Nephron (organoid): ENCODE data around the gene TUBB4B.

Experiments used
- H3K27ac Mint-ChIP-seq, 3 experiments: 2 replicates each; pipeline ENCODE4 v1.8.0; 2020; ENCODE audit warnings: mixed read lengths in 3 of 3, mild to moderate bottlenecking in 2 of 3, moderate library complexity in 1 of 3
- H3K27me3 Mint-ChIP-seq: 2 replicates; pipeline ENCODE4 v1.8.0; 2021; ENCODE audit warnings: low read depth, mild to moderate bottlenecking, moderate library complexity, mixed read lengths
- H3K36me3 Mint-ChIP-seq: 2 replicates; pipeline ENCODE4 v1.8.0; 2020; ENCODE audit warnings: low read depth, mixed read lengths
- H3K4me1 Mint-ChIP-seq: 2 replicates; pipeline ENCODE4 v1.8.0; 2020; ENCODE audit warnings: mixed read lengths
- H3K4me3 Mint-ChIP-seq, 3 experiments: 2 replicates each; pipeline ENCODE4 v1.8.0; 2020; ENCODE audit warnings: mild to moderate bottlenecking in 3 of 3, mixed read lengths in 3 of 3, moderate library complexity in 2 of 3
- H3K9me3 Mint-ChIP-seq: 2 replicates; pipeline ENCODE4 v1.8.0; 2020; ENCODE audit warnings: mixed read lengths
- TF ChIP-seq, protein P1 (sequence below), 3 experiments: fragments of 200-600 bp; sonication (generic); IDR thresholded peaks; one replicate each; pipeline ENCODE4 v1.5.0; 2021; ENCODE audit warnings: antibody characterized with exemption in 3 of 3; ENCODE audit not compliant: unreplicated experiment in 3 of 3

TUBB4B gene

DNA sequence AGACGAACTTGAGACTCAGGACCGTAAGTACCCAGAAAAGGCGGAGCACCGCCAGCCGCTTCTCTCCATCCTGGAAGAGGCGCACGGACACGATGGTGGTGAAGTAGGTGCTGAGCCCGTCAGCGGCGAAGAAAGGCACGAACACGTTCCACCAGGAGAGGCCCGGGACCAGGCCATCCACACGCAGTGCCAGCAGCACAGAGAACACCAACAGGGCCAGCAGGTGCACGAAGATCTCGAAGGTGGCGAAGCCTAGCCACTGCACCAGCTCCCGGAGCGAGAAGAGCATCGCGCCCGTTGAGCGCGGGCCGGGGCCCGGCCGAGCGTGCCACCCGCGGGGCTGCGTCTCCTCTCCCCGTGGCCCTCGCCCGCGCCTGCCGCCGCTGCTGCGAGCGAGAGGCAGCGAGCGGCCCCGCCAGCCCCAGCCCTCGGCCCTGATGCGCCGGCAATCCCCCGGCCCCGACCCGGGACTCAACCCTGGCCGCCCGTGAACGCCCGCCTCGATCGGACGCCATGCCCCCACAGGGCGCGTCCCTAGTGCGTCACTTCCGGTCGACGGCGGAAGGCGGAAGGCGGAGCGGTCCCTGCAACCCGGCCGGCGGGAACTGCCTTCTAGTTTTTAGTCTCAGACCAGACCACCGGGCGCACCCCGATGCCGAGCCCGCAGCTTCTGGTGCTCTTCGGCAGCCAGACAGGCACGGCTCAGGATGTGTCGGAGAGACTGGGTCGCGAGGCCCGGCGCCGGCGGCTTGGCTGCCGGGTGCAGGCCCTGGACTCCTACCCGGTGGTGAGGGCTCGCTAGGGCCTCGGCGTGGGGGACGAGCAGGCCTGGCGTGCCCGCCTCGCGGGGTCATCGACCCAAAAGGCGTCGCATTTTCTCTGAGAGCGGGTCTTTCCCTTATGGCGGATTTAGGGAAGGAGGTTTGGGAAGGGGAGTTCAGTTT lies 35.7 kb upstream of the TUBB4B start, which contains the start of the genes NDOR1 and TMEM203:
NDOR1 (plus strand) TSS at position 575 of the 944 bp plus-strand sequence; CDS start at position 653, 78 bp downstream.
TMEM203 (minus strand) TSS at position 523 of the 944 bp plus-strand sequence; CDS start at position 289, 234 bp downstream.
- Mint-ChIP-seq H3K4me1 (peaks cover 18% of the 10 kb centered on the region), H3K9me3 (no peaks in the 10 kb centered on the region), H3K27me3 (peaks cover 4% of the 10 kb centered on the region), H3K36me3 (peaks cover 9% of the 10 kb centered on the region), H3K27ac (peak within 1 kb of the TSS; percentile 40 to 82 (median 79)), H3K4me3 (peak within 1 kb of the TSS; percentile 94 to 96 (median 95))
- TF ChIP-seq, protein P1, sequence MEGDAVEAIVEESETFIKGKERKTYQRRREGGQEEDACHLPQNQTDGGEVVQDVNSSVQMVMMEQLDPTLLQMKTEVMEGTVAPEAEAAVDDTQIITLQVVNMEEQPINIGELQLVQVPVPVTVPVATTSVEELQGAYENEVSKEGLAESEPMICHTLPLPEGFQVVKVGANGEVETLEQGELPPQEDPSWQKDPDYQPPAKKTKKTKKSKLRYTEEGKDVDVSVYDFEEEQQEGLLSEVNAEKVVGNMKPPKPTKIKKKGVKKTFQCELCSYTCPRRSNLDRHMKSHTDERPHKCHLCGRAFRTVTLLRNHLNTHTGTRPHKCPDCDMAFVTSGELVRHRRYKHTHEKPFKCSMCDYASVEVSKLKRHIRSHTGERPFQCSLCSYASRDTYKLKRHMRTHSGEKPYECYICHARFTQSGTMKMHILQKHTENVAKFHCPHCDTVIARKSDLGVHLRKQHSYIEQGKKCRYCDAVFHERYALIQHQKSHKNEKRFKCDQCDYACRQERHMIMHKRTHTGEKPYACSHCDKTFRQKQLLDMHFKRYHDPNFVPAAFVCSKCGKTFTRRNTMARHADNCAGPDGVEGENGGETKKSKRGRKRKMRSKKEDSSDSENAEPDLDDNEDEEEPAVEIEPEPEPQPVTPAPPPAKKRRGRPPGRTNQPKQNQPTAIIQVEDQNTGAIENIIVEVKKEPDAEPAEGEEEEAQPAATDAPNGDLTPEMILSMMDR (IDR thresholded peaks at IDR 0.05; ENCODE audit: unreplicated experiment in 3 of 3), result no peak

DNA sequence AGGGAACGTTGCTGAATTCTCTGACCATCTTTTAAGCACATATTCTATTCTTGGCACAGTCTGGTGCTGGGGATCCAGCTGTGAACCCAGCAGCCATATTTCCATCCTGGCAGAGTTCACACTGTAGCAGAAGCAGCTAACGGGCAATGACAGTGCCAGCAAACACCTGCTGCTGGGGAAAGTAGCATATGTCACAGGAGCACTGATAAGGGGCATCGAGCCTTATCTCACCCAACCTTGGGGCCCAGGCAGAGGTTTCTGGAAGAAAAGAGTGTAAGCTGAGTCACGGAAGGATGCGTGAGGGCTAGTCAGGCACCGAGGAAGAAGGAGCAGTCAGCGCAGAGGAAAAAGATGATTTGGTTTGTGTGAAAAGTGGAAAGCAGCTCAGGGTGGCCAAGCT lies 34.5 kb upstream of the TUBB4B start:
- Mint-ChIP-seq H3K27me3 (peaks cover 4% of the 10 kb centered on the region), H3K9me3 (no peaks in the 10 kb centered on the region), H3K4me3 (peak overlapping the region; percentile 94 to 96 (median 95)), H3K27ac (peak overlapping the region in 2 of 3 experiments; percentile 59 to 79), H3K4me1 (peaks cover 18% of the 10 kb centered on the region), H3K36me3 (peaks cover 9% of the 10 kb centered on the region)
- TF ChIP-seq, protein P1 (IDR thresholded peaks at IDR 0.05; ENCODE audit: unreplicated experiment in 3 of 3), result no peak

DNA sequence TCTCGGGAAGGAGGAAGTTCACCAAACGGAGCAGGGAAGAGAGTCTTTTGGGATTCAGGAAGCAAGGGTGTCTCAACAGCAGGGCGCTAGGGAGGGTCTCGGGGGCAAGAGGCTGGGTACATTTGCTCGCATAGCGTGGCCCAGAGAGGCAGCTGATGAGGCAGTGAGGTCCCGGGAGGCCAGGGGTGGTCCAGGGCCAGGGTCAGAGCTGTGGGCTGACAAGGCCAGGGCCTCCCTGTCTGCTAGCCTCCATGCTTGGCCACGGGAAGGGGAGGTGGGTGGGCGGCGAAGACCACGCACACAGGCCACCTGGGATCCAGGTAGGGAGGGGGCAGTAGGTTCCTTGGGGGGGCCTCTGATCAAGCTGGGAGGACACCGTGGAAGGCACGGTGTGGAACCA lies 29.6 kb upstream of the TUBB4B start:
- peaks cover 2% of the 10 kb centered on the region for H3K4me1 Mint-ChIP-seq
- H3K4me3 Mint-ChIP-seq, result no peak overlapping the region
- TF ChIP-seq, protein P1 (IDR thresholded peaks at IDR 0.05; ENCODE audit: unreplicated experiment in 3 of 3), result no peak
- H3K27ac Mint-ChIP-seq, result no peak overlapping the region
- peaks cover 13% of the 10 kb centered on the region for H3K36me3 Mint-ChIP-seq
- no peaks in the 10 kb centered on the region for H3K9me3 Mint-ChIP-seq
- no peaks in the 10 kb centered on the region for H3K27me3 Mint-ChIP-seq

DNA sequence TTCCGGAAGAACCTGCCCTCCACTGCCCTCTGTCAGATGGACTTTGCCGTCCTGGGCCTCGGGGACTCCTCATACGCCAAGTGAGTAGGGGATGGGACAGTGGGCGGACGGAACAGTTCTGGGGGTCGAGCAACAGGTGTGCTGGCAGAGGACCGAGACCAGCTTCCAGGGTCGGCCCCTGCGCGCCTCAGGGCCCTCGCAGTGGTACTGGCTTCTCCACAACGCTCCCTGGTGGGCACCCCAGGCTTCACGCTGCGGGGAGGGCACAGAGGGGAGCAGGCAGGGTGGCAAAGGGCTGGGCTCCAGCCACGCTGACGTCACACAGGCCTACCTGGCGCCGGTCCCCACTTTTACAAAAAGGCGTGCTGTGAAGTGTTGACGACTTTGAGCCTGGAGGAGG lies 28.6 kb upstream of the TUBB4B start:
- TF ChIP-seq, protein P1 (IDR thresholded peaks at IDR 0.05; ENCODE audit: unreplicated experiment in 3 of 3), result no peak
- Mint-ChIP-seq H3K27ac (no peak overlapping the region), H3K36me3 (peaks cover 7% of the 10 kb centered on the region), H3K9me3 (no peaks in the 10 kb centered on the region), H3K4me3 (no peak overlapping the region), H3K4me1 (peaks cover 5% of the 10 kb centered on the region), H3K27me3 (no peaks in the 10 kb centered on the region)

DNA sequence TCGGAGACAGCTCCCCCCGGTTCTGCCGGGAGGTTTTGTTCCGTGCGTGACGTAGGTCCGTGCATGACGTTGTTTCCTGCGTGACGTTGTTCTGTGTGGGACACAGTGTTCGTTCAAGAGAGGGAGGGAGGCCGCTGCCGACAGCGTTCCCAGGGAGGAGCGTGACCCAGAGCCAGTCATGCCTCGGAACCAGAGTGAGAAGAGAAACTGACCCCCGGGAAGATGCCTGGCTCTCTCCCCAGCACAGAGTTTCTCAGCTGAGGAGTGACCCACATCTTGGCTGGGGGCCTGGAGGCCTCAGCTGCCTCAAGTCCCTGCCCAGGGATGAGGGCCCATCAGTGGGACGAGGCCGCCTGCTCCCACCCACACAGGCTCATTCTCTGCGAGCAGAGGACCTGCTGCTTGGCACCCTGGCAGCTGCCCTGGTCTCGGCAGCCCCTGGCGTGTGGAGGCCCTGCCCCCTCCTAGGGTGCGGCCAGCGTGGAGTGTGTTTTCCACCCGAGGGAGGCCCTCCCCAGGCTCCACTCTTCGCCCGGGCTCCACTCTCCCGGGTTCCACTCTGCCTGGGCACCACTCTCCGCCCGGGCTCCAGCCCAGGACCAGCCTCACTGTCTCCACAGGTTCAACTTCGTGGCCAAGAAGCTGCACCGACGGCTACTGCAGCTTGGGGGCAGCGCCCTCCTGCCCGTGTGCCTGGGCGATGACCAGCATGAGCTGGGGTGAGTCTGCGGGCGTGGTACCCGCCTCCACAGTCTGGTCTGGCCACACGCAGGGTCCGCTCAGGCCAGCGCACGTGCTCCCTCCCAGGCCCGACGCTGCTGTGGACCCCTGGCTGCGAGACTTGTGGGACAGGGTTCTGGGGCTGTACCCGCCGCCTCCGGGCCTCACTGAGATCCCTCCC lies 27.7 kb upstream of the TUBB4B start:
- H3K27me3 Mint-ChIP-seq, result no peaks in the 10 kb centered on the region

More for the DNA sequence above, 27.7 kb upstream of the TUBB4B start:
- H3K36me3 Mint-ChIP-seq, result peaks cover 4% of the 10 kb centered on the region
- TF ChIP-seq, protein P1 (IDR thresholded peaks at IDR 0.05; ENCODE audit: unreplicated experiment in 3 of 3), result no peak
- H3K9me3 Mint-ChIP-seq, result no peaks in the 10 kb centered on the region
- no peak overlapping the region for H3K4me3 Mint-ChIP-seq
- H3K27ac Mint-ChIP-seq, result no peak overlapping the region
- peaks cover 5% of the 10 kb centered on the region for H3K4me1 Mint-ChIP-seq
